Testis (tissue), 3 donors: Measurements from ENCODE around the gene NLGN1. TPM values are rescaled to one million over a fixed set of nuclear protein-coding genes. Genes with fewer than 3 reads are reported as not detected.

Experiments used
- DNase-seq: peaks from one replicate; pipeline ENCODE4 v3.0.0-alpha.2; 2019
- H3K27ac ChIP-seq, 2 donors: fragments of 200-600 bp; sonication (generic); one replicate each; pipeline ENCODE4 v1.5.1; 2019
- H3K27me3 ChIP-seq: fragments of 200-600 bp; sonication (generic); one replicate; pipeline ENCODE4 v1.5.1; 2019
- H3K36me3 ChIP-seq: fragments of 200-600 bp; sonication (generic); one replicate; pipeline ENCODE4 v1.5.1; 2017; ENCODE audit warnings: low read depth; ENCODE audit errors: missing control alignments
- H3K4me1 ChIP-seq: fragments of 200-600 bp; sonication (generic); one replicate; pipeline ENCODE4 v1.5.1; 2019
- H3K4me3 ChIP-seq, 2 donors: fragments of 200-600 bp; sonication (generic); one replicate each; pipeline ENCODE4 v1.5.1; 2017 to 2019
- H3K9me3 ChIP-seq: fragments of 200-600 bp; sonication (generic); one replicate; pipeline ENCODE4 v1.5.1; 2017
- POLR2A ChIP-seq: fragments of 450-650 bp; IDR thresholded peaks from one replicate; pipeline ENCODE4 v1.6.1; 2017; ENCODE audit warnings: antibody characterized with exemption, mild to moderate bottlenecking, moderate library complexity
- WGBS, 2 donors: methylation state at CpG; one replicate each; pipeline ENCODE4 v1.1.5; 2018; 5-methylcytosine and 5-hydroxymethylcytosine counted together
- intact Hi-C: fragments of 100-400 bp; cut with DNase I; formaldehyde crosslinking; loops from one replicate; pipeline ENCODE4 v1.15.1; 2023; ENCODE audit warnings: low total_unique reads
- polyA plus RNA-seq: library from polyadenylated mRNA; stranded (reverse); fragments of 350-450 nt; fragmentation: Illumina TruSeq; extraction: RNeasy Lipid Tissue Mini Kit (QIAGEN cat#74804); gene quantifications from one replicate; pipeline ENCODE4 v1.2.3, GENCODE V29; 2014; ENCODE audit warnings: low read depth, low replicate concordance; ENCODE audit not compliant: insufficient read depth
- total RNA-seq, 2 donors: library from RNA; depleted of rRNA; stranded (reverse); fragments of >200 nt; gene quantifications; one replicate each; pipeline ENCODE4 v1.2.3, GENCODE V29; 2016
- TF ChIP-seq, protein P1 (sequence below), 3 experiments: fragments of 450-650 bp in 2 of 3; fragments of 200-600 bp in 1 of 3; sonication (generic) in 1 of 3; IDR thresholded peaks; one replicate each; pipeline ENCODE4 v1.5.1; 2016 to 2019; ENCODE audit warnings: antibody characterized with exemption in 3 of 3, mild to moderate bottlenecking in 2 of 3, moderate library complexity in 1 of 3

NLGN1 gene
- total and polyA plus RNA-seq, 3 donors from 2014 or later = 10.6 to 19.2 (median 15.5) TPM

DNA sequence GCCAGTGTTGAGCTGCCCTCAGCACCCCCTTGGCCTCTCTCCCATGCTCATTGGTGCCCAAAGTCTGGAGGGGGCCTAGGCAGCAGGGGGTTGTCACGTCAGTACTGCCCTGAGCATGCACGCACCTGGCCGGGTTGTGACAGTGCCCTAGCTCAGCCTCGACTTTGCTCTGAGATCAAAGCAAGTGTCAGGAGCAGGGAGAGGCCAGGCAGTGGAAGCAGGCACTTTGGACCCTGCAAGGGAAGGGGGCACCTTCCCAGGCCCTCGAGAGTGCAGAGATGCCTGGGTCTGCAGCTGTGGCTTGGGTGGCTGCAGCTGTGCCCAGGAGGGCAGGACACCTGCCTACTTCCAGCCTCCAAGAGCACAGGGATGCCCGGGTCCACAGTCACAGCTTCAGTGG, 561.3 kb downstream of the NLGN1 start:
- Histone ChIP-seq H3K27ac (no peak overlapping the region), H3K27me3 (no peaks in the 10 kb centered on the region), H3K36me3 (no peaks in the 10 kb centered on the region), H3K4me3 (no peak overlapping the region), H3K9me3 (no peaks in the 10 kb centered on the region), H3K4me1 (no peaks in the 10 kb centered on the region)
- intact Hi-C loops = no loop called here
- no peak for DNase-seq
- TF ChIP-seq POLR2A = no peak
- 87% methylated on average over 6 of the region's 6 CpGs; no CpG with 5 or more reads in 1 of the 2 donors for WGBS, 2 donors

DNA sequence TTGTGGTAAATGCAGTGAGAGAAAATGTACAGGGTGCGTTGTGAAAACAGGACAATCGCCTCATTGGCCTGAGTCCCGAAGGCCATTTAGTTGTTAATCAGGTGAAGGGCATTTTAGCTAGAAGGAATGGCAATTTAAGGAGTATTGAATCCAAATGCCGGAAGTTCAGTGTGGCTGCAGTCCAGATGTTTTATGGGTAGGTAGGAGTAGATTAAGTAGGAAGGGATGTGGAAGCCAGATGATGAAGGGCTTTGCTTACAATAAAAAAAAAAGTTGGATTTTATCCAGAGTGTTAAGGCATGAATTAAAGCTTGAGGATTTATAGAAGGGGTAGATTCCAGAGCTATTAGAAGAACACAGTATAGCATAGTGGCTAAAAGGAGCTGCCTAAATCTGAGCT, 572.7 kb downstream of the NLGN1 start:
- intact Hi-C loops = no loop called here

DNA sequence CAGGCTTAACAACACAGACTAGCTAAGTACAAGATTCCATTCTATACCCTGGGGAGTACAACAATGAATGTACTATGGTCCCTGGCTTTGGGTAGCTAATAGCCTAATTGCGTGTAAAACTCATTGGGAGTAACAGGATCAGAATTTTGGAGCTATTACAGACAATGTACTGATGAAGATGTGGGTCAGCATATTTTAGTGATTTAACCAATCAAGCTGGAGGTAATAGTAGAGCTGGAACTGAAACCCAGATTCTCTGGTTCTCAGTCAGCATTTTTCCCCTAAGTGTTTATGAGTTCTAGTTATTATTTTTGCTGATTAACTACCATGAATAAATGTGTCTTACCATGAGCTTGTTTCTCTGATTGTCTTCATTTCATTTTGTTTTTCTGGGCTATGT, 578.7 kb downstream of the NLGN1 start:
- no peak for DNase-seq
- 74 to 86% methylated on average over 1 of the region's 1 CpG for WGBS, 2 donors
- Histone ChIP-seq H3K9me3 (no peaks in the 10 kb centered on the region), H3K4me1 (no peaks in the 10 kb centered on the region), H3K27me3 (no peaks in the 10 kb centered on the region), H3K27ac (no peak overlapping the region), H3K4me3 (no peak overlapping the region), H3K36me3 (no peaks in the 10 kb centered on the region)
- TF ChIP-seq, protein P1, sequence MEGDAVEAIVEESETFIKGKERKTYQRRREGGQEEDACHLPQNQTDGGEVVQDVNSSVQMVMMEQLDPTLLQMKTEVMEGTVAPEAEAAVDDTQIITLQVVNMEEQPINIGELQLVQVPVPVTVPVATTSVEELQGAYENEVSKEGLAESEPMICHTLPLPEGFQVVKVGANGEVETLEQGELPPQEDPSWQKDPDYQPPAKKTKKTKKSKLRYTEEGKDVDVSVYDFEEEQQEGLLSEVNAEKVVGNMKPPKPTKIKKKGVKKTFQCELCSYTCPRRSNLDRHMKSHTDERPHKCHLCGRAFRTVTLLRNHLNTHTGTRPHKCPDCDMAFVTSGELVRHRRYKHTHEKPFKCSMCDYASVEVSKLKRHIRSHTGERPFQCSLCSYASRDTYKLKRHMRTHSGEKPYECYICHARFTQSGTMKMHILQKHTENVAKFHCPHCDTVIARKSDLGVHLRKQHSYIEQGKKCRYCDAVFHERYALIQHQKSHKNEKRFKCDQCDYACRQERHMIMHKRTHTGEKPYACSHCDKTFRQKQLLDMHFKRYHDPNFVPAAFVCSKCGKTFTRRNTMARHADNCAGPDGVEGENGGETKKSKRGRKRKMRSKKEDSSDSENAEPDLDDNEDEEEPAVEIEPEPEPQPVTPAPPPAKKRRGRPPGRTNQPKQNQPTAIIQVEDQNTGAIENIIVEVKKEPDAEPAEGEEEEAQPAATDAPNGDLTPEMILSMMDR (IDR thresholded peaks at IDR 0.05) = no peak
- no peak for TF ChIP-seq POLR2A
- intact Hi-C loops = no loop called here

More for the DNA sequence above, 572.7 kb downstream of the NLGN1 start:
- H3K27ac ChIP-seq = no peak overlapping the region
- no peak overlapping the region for H3K4me3 ChIP-seq
- H3K36me3 ChIP-seq = no peaks in the 10 kb centered on the region
- H3K4me1 ChIP-seq = no peaks in the 10 kb centered on the region
- H3K27me3 ChIP-seq = no peaks in the 10 kb centered on the region
- WGBS, 2 donors = 58 to 61% methylated on average over 4 of the region's 4 CpGs
- TF ChIP-seq, protein P1 (IDR thresholded peaks at IDR 0.05) = no peak
- no peak for TF ChIP-seq POLR2A
- H3K9me3 ChIP-seq = no peaks in the 10 kb centered on the region
- DNase-seq = no peak

DNA sequence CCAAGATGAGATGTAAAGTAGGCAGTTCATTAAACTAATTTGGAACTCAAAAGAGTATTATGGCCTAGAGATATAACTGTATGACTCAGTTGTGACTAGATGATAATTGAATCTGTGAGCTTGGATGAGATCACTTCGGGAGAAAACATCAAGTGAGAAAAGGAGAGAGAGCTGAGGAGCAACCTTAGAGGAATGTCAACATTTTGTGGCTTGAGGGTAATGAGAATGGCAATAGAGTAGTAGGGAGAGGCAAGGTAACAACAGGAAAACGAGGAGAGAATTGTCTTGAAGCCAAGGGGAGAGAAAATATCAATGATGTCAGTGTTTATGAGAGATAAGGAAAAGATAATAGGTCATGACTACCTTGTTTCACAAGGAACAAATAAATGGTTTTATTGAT, 580.2 kb downstream of the NLGN1 start:
- no peaks in the 10 kb centered on the region for H3K4me1 ChIP-seq
- intact Hi-C loops = no loop called here
- no peak for DNase-seq
- H3K27me3 ChIP-seq = no peaks in the 10 kb centered on the region
- no peaks in the 10 kb centered on the region for H3K9me3 ChIP-seq
- TF ChIP-seq, protein P1 (IDR thresholded peaks at IDR 0.05) = no peak
- TF ChIP-seq POLR2A = no peak
- no peaks in the 10 kb centered on the region for H3K36me3 ChIP-seq
- no peak overlapping the region for H3K27ac ChIP-seq
- H3K4me3 ChIP-seq = no peak overlapping the region
- 68 to 84% methylated on average over 2 of the region's 2 CpGs for WGBS, 2 donors

DNA sequence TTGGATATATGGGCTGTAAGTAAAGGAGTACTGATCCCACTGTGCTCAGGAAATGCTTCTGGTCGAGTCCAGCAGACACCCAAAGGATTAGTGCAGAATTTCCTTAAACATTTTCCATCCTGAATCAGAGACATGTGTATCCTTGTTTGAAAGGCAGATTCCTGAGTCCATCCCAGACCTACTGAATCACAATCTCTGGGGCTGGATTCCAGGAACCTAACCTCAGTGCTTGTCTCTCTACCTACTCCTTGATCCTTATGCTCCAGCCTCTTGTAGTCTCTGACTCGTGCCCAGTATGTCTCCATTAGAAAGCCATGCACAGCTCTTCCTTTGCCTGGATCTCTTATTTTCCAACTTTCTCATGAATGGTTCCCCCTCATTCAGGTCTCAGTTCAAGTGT, 585.8 kb downstream of the NLGN1 start:
- intact Hi-C loops = no loop called here
- Histone ChIP-seq H3K4me3 (no peak overlapping the region), H3K36me3 (no peaks in the 10 kb centered on the region), H3K27ac (no peak overlapping the region), H3K27me3 (no peaks in the 10 kb centered on the region), H3K4me1 (no peaks in the 10 kb centered on the region), H3K9me3 (no peaks in the 10 kb centered on the region)
- 80 to 88% methylated on average over 2 of the region's 2 CpGs for WGBS, 2 donors
- DNase-seq = no peak
- TF ChIP-seq, protein P1 (IDR thresholded peaks at IDR 0.05) = no peak
- no peak for TF ChIP-seq POLR2A
